Endometrial microvascular endothelial cells (primary cell): ENCODE data around the gene IKZF3. TPM values are rescaled to one million over a fixed set of nuclear protein-coding genes. Genes with fewer than 3 reads are reported as not detected.
"Not testable (repeated sequence)": the region's sequence is repeated elsewhere in the genome, so short reads cannot be mapped to it uniquely, and the experiment has no call there.

ENCODE experiments used
- in situ Hi-C: cut with HindIII; loops from 2 replicates; pipeline ENCODE4 v1.10.0; 2017; ENCODE audit warnings: low sequenced_read_pairs, low pct_unique_long_range_greater_than_20kb; ENCODE audit errors: inconsistent ontology term
- total RNA-seq: library from RNA; depleted of rRNA; stranded (reverse); fragments of >200 nt; gene quantifications from one replicate; pipeline ENCODE4 v1.2.3, GENCODE V29; 2015; ENCODE audit errors: inconsistent ontology term

IKZF3 gene
- total RNA-seq, 1 donor from 2014 or later, result not detected

- in situ Hi-C loops, result no loop called here
Measured at GRCh38 chr17:39736319-39737165, 127.6 kb downstream of the IKZF3 start.

- in situ Hi-C loops, result no loop called here
Measured at GRCh38 chr17:39735882-39736281, 128.2 kb downstream of the IKZF3 start.

DNA sequence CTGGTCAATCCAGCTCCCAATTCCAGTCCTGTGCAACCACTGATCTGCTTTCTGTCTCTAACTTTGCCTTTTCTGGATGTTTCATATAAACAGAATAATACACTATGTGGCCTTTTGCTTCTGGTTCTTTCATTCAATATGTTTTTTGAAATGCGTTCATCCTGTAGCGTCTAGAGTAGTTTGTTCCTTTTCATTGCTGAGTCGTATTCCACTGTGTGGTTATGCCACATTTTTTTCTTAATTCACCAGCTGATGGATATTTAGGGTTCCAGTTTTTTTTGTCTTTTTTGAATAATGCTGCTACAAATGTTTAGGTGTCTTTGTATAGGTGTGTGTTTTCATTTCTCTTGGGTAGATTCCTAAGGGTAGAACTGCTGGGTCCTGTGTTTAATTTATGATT, 131.5 kb downstream of the IKZF3 start:
- in situ Hi-C loops, result no loop called here

DNA sequence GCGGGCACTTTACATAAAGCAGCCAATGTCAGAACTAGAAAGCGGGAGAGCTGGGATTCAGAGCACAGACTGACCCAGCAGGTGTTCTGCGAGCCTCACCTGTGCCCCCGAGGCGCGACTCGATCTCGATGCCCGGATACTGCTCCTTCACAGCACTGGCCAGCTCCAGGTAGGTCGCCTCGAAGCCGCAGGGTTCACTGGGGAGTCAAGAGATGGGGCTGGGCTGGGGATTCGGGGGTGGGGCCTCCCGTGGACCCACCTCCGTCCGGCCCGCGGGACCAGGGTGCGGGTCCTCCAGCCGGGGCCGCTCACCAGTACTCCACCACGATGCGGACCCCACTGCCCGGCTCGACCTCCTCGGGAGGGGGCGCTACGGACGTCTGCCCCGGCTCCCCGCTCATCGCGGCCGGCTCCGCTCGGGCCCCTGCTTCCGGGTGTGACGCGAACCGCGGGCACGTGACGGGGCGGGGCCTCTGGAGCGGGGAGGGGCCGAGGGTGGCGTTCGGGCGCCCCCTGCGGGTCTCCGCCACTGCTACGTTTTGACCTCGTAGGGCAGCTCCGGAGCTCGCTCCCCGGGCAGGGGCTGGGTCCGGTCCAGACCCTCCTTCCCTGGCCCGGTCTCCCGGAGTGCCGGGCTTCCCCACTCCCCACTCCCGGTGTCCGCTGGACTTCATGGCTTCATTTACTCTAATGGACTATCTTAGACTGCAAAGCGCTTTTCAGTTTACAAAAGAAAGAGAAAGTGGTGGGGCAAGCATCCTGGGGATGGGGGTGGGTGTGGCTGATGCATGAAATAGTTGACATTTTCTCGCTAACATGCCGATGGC, 133.8 kb downstream of the IKZF3 start, which contains the start of gene MIEN1:
Gene MIEN1 (minus strand): TSS at position 438 of the 827 bp plus-strand sequence. CDS start 37 bp downstream, at position 401.
- in situ Hi-C loops, result no loop called here

- in situ Hi-C loops, result no loop called here
Measured at GRCh38 chr17:39729280-39729851, 134.7 kb downstream of the IKZF3 start.

- in situ Hi-C loops, result no loop called here
Measured at GRCh38 chr17:39727556-39727955, 136.6 kb downstream of the IKZF3 start.

DNA sequence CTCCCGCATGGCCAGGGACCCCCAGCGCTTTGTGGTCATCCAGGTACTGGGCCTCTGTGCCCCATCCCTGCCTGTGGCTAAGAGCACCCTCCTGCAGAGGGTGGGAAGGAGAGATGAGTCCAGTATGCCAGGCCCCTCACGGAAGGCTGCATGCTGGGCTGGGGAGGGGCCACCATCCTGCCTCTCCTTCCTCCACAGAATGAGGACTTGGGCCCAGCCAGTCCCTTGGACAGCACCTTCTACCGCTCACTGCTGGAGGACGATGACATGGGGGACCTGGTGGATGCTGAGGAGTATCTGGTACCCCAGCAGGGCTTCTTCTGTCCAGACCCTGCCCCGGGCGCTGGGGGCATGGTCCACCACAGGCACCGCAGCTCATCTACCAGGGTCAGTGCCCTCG, 137.5 kb downstream of the IKZF3 start:
- in situ Hi-C loops, result no loop called here

- in situ Hi-C loops, result not testable (repeated sequence)
Measured at GRCh38 chr17:39725923-39726322, 138.2 kb downstream of the IKZF3 start.

DNA sequence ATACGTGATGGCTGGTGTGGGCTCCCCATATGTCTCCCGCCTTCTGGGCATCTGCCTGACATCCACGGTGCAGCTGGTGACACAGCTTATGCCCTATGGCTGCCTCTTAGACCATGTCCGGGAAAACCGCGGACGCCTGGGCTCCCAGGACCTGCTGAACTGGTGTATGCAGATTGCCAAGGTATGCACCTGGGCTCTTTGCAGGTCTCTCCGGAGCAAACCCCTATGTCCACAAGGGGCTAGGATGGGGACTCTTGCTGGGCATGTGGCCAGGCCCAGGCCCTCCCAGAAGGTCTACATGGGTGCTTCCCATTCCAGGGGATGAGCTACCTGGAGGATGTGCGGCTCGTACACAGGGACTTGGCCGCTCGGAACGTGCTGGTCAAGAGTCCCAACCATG, 139.4 kb downstream of the IKZF3 start:
- in situ Hi-C loops, result no loop called here

- in situ Hi-C loops, result no loop called here
Measured at GRCh38 chr17:39722965-39723848, 140.9 kb downstream of the IKZF3 start.

GRCh38 chr17:39722104-39722503, 142.0 kb downstream of the IKZF3 start:
- in situ Hi-C loops, result no loop called here

GRCh38 chr17:39719563-39720355, 144.4 kb downstream of the IKZF3 start:
- in situ Hi-C loops, result no loop called here

DNA sequence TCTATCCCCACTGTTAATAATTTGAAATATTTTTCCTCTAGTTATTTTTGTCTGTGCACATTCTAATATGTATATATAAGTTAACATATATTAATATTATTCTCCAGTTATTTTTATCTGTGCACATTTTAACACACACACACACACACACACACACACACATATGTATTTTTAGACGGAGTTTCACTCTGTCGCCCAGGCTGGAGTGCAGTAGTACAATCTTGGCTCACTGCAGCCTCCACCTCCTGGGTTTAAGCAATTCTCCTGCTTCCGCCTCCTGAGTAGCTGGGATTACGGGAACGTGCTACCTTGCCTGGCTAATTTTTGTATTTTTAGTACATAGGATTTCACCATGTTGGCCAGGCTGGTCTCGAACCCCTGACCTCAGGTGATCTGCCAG, 146.5 kb downstream of the IKZF3 start:
- in situ Hi-C loops, result no loop called here

DNA sequence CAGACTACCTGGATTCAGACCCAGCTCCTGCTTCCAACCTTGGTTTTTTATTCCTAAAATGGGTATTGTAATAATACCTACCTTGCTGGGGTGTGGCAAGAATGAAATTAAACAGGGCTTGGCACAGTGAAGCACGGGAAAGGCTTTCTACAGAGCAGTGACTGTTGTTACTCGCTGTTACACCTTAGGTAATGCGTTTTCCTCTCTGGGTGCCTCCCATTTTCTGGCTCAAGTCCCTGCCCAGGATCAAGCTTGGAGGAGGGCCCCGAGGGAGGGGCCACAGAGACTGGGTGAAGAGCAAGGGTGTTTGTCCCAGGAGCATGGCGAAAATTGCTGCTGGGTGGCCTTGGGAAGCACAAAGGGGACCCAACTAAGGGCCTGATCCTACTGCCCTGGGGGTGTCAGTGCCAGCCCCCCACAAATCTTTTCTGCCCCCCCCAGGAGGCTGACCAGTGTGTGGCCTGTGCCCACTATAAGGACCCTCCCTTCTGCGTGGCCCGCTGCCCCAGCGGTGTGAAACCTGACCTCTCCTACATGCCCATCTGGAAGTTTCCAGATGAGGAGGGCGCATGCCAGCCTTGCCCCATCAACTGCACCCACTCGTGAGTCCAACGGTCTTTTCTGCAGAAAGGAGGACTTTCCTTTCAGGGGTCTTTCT, 147.1 kb downstream of the IKZF3 start:
- in situ Hi-C loops, result no loop called here

GRCh38 chr17:39716073-39716818, 147.9 kb downstream of the IKZF3 start:
- in situ Hi-C loops, result no loop called here

GRCh38 chr17:39715375-39716072, 148.6 kb downstream of the IKZF3 start:
- in situ Hi-C loops, result no loop called here
